MM.1S (cell line): ENCODE measurements around the gene ANKH.

ENCODE experiments used
- EZH2 ChIP-seq: fragments of 300-600 bp; sonication (generic); optimal IDR thresholded peaks from 2 replicates; pipeline ENCODE3; 2017; ENCODE audit warnings: low read depth, mild to moderate bottlenecking, antibody characterized with exemption, low read length, mixed read lengths
- EZH2phosphoT487 ChIP-seq: fragments of 300-600 bp; sonication (generic); IDR thresholded peaks from 2 replicates; pipeline ENCODE4 v1.6.1; 2018; ENCODE audit warnings: antibody characterized with exemption, low read length
- TF ChIP-seq, protein P1 (sequence below): fragments of 300-600 bp; sonication (generic); IDR thresholded peaks from 2 replicates; pipeline ENCODE4 v1.5.1; 2016; ENCODE audit warnings: antibody characterized with exemption, low read length, mixed read lengths

DNA sequence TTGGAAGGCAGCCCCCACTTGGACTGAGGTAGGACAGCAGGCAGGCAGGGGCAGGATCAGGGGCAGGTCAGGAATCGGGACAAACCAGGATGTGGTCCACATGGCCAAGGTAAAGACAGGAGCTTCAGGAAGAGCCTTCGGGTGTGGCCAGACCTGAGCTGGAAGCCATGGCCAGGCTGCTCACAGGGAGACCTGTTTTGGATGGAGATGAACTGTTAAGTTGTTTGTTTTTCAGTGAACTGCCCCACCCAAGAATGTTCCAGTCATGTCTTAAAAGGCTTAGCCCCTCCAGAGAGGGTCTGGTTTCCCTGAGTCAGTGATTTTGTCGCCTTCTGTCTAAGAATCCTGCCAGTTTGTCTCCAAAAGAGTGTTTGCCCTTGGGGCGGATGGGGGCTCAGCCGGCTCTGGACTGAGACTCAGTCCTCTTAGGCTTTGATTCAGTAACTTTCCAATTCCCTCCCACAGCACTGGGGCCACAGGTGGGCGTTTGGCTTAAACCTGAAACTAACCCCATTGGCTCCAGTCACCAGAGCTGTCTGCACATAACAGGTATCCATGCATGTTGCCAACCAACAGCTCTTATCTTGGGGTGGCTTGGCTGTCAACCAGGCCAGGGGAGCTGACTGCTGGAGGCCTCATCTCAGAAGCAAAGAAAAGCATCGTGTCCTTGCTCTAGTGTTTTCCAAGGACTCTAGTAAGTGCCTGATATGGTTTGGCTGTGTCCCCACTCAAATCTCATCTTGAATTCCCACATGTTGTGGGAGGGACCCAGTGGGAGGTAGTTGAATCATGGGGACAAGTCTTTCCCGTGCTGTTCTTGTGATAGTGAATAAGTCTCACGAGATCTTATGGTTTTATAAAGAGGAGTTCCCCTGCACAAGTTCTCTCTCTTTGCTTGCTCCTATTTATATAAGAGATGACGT lies 11.3 kb upstream of the ANKH start:
- TF ChIP-seq EZH2 (no peak), EZH2phosphoT487 (no peak)
- TF ChIP-seq, protein P1, sequence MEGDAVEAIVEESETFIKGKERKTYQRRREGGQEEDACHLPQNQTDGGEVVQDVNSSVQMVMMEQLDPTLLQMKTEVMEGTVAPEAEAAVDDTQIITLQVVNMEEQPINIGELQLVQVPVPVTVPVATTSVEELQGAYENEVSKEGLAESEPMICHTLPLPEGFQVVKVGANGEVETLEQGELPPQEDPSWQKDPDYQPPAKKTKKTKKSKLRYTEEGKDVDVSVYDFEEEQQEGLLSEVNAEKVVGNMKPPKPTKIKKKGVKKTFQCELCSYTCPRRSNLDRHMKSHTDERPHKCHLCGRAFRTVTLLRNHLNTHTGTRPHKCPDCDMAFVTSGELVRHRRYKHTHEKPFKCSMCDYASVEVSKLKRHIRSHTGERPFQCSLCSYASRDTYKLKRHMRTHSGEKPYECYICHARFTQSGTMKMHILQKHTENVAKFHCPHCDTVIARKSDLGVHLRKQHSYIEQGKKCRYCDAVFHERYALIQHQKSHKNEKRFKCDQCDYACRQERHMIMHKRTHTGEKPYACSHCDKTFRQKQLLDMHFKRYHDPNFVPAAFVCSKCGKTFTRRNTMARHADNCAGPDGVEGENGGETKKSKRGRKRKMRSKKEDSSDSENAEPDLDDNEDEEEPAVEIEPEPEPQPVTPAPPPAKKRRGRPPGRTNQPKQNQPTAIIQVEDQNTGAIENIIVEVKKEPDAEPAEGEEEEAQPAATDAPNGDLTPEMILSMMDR = no peak
